Endodermal cell (in vitro differentiated cells): ENCODE results near the gene LYZL2. TPM values are rescaled to one million over a fixed set of nuclear protein-coding genes. Genes with fewer than 3 reads are reported as not detected.
"Not testable (repeated sequence)": the region's sequence is repeated elsewhere in the genome, so short reads cannot be mapped to it uniquely, and the experiment has no call there.

Experiments used
- DNase-seq: peaks from one replicate; pipeline ENCODE4 v3.0.0-alpha.2; 2017
- H3K27ac ChIP-seq: 2 replicates; pipeline ENCODE4 v1.5.1; 2013; ENCODE audit warnings: mild to moderate bottlenecking, low read depth, low read length, moderate library complexity
- H3K27me3 ChIP-seq: 2 replicates; pipeline ENCODE4 v1.6.1; 2013; ENCODE audit warnings: mild to moderate bottlenecking, low read length, moderate library complexity; ENCODE audit not compliant: insufficient read depth, control insufficient read depth, poor library complexity, severe bottlenecking
- H3K36me3 ChIP-seq: 2 replicates; pipeline ENCODE4 v1.7.0; 2013; ENCODE audit warnings: mild to moderate bottlenecking, low read length, moderate library complexity; ENCODE audit not compliant: control insufficient read depth, insufficient read depth
- H3K4me1 ChIP-seq: one replicate; pipeline ENCODE4 v1.7.0; 2013; ENCODE audit warnings: low read length; ENCODE audit not compliant: control insufficient read depth, insufficient read depth
- H3K4me3 ChIP-seq: 2 replicates; pipeline ENCODE4 v1.5.1; 2013; ENCODE audit warnings: mild to moderate bottlenecking, low read length, moderate library complexity
- H3K9ac ChIP-seq: 2 replicates; pipeline ENCODE4 v1.6.1; 2013; ENCODE audit warnings: mild to moderate bottlenecking, low read length, moderate library complexity; ENCODE audit not compliant: poor library complexity, severe bottlenecking; ENCODE audit errors: extremely low read depth
- H3K9me3 ChIP-seq: 2 replicates; pipeline ENCODE4 v1.6.1; 2013; ENCODE audit warnings: mild to moderate bottlenecking, low read length, moderate library complexity; ENCODE audit not compliant: control insufficient read depth
- H3K27ac Mint-ChIP-seq: 2 replicates; pipeline ENCODE4 v1.8.0; 2020; ENCODE audit warnings: mixed read lengths
- H3K27me3 Mint-ChIP-seq: 2 replicates; pipeline ENCODE4 v1.8.0; 2021; ENCODE audit warnings: mild to moderate bottlenecking, mixed read lengths; ENCODE audit not compliant: insufficient read depth
- H3K36me3 Mint-ChIP-seq: 2 replicates; pipeline ENCODE4 v1.8.0; 2020; ENCODE audit warnings: low read depth, mixed read lengths
- H3K4me1 Mint-ChIP-seq: 2 replicates; pipeline ENCODE4 v1.8.0; 2020; ENCODE audit warnings: mixed read lengths
- H3K4me3 Mint-ChIP-seq: 2 replicates; pipeline ENCODE4 v1.8.0; 2020; ENCODE audit warnings: mild to moderate bottlenecking, moderate library complexity, mixed read lengths
- H3K9me3 Mint-ChIP-seq: 2 replicates; pipeline ENCODE4 v1.8.0; 2020; ENCODE audit warnings: mild to moderate bottlenecking, mixed read lengths
- WGBS, 2 experiments: methylation state at CpG; one replicate each; pipeline versions ENCODE4 v1.1.5 to v1.1.7; 2013; ENCODE audit warnings: missing lambda C conversion rate in 2 of 2, mixed read lengths in 1 of 2; ENCODE audit not compliant: insufficient coverage in 1 of 2, insufficient read length in 1 of 2; 5-methylcytosine and 5-hydroxymethylcytosine counted together
- total RNA-seq, 2 donors: library from RNA; stranded (reverse); fragmentation: NEBNext Ultra II Directional in 1 of 2; extraction: Animal tissue kit (Norgen Biotek cat#: 25700) in 1 of 2; gene quantifications; 2 replicates in 1 of 2; 3 replicates in 1 of 2; pipeline ENCODE4 v1.2.1, GENCODE V29; 2021
- TF ChIP-seq, protein P1 (sequence below): fragments of 200-600 bp; sonication (generic); conservative IDR thresholded peaks from 2 replicates; pipeline ENCODE4 v1.5.0; 2021; ENCODE audit warnings: antibody characterized with exemption, mild to moderate bottlenecking

Gene LYZL2
- total RNA-seq, 2 donors from 2014 or later, result not detected

DNA sequence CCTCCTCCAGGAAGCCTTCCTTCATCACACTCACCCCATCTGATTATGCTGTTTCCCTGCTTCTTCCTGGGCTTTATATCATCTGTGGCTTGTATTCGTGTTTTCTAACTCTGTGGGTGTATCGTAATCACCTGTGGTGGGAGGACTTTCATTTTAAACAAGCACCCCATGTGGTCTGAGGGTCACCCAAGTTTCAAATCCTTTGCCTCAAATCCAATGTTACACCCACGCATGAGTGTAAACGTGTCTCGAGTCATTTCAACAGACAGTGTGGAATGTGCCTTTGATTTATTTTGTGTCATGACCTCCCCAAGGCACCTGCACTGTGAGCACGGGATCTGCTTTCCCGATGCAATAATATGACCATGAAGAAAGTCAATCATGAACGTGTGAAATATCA lies 17.5 kb upstream of the LYZL2 start:
- H3K27ac Mint-ChIP-seq, result no peak overlapping the region
- Histone ChIP-seq H3K27ac (no peak overlapping the region), H3K4me3 (no peak overlapping the region), H3K9ac (no peak overlapping the region), H3K36me3 (no peaks in the 10 kb centered on the region), H3K27me3 (no peaks in the 10 kb centered on the region), H3K4me1 (no peaks in the 10 kb centered on the region), H3K9me3 (no peaks in the 10 kb centered on the region)
- no peaks in the 10 kb centered on the region for H3K9me3 Mint-ChIP-seq
- no peaks in the 10 kb centered on the region for H3K36me3 Mint-ChIP-seq
- DNase-seq, result no peak
- H3K4me1 Mint-ChIP-seq, result peaks cover 4% of the 10 kb centered on the region
- TF ChIP-seq, protein P1, sequence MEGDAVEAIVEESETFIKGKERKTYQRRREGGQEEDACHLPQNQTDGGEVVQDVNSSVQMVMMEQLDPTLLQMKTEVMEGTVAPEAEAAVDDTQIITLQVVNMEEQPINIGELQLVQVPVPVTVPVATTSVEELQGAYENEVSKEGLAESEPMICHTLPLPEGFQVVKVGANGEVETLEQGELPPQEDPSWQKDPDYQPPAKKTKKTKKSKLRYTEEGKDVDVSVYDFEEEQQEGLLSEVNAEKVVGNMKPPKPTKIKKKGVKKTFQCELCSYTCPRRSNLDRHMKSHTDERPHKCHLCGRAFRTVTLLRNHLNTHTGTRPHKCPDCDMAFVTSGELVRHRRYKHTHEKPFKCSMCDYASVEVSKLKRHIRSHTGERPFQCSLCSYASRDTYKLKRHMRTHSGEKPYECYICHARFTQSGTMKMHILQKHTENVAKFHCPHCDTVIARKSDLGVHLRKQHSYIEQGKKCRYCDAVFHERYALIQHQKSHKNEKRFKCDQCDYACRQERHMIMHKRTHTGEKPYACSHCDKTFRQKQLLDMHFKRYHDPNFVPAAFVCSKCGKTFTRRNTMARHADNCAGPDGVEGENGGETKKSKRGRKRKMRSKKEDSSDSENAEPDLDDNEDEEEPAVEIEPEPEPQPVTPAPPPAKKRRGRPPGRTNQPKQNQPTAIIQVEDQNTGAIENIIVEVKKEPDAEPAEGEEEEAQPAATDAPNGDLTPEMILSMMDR, result no peak
- WGBS, 2 experiments, result 91 to 93% methylated on average over 8 of the region's 8 CpGs
- peaks cover 5% of the 10 kb centered on the region for H3K27me3 Mint-ChIP-seq
- no peak overlapping the region for H3K4me3 Mint-ChIP-seq

DNA sequence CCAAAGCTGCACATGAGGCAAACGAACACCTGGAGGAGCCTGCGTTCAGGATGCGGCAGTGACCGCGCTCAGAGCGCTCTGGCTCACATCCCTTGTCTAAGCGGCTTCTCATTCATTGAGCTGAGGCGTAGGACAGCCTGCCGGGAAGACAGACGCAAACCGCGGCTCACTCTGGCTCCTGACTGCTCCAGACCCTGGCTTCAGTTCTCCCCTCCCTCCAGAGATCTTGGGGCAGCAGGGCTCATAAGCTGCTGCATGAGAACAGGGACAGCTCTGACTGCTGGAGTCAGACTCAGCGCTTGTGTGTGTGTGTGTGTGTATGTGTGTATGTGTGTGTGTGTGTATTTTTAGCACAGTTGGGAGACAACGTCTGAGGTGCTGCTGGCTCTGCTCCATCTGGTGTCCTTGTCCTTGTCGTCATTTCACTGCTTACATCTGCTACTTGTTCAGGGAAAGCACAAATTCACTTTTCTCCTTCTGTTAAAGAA lies 15.8 kb upstream of the LYZL2 start:
- Mint-ChIP-seq H3K27me3 (peaks cover 5% of the 10 kb centered on the region), H3K4me3 (no peak overlapping the region), H3K4me1 (peaks cover 4% of the 10 kb centered on the region), H3K9me3 (no peaks in the 10 kb centered on the region), H3K27ac (no peak overlapping the region), H3K36me3 (no peaks in the 10 kb centered on the region)
- TF ChIP-seq, protein P1, result peak; percentile 28
- Histone ChIP-seq H3K9me3 (no peaks in the 10 kb centered on the region), H3K27ac (no peak overlapping the region), H3K4me3 (no peak overlapping the region), H3K36me3 (no peaks in the 10 kb centered on the region), H3K9ac (no peak overlapping the region), H3K27me3 (no peaks in the 10 kb centered on the region), H3K4me1 (no peaks in the 10 kb centered on the region)
- WGBS, 2 experiments, result 50 to 81% methylated on average over 2 to 15 of the region's 15 CpGs
- peak; percentile 64 for DNase-seq

DNA sequence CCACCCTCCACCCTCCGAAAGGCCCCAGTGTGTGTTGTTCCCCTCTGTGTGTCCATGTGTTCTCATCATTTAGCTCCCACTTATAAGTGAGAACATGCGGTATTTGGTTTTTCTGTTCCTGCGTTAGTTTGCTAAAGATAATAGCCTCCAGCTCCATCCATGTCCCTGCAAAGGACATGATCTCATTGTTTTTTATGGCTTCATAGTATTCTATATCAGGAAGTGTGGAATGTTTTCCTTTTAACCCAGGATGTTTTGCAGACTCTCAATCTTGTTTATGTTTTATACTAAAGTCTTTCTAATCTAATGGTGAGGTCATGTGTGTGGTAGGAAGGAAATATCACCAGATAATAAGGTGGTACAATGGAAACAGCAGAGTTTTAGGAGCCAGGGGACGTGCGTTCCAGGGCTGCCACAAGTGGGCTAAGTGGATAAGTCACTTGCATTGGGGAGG lies 14.9 kb upstream of the LYZL2 start:
- H3K27ac ChIP-seq, H3K9me3 Mint-ChIP-seq, H3K36me3 Mint-ChIP-seq, DNase-seq, H3K27me3 ChIP-seq, H3K4me3 ChIP-seq, H3K27me3 Mint-ChIP-seq, H3K27ac Mint-ChIP-seq, H3K4me1 Mint-ChIP-seq, H3K9ac ChIP-seq, H3K4me3 Mint-ChIP-seq, H3K4me1 ChIP-seq, H3K36me3 ChIP-seq, H3K9me3 ChIP-seq: not testable (repeated sequence)
- 90 to 96% methylated on average over 3 to 5 of the region's 5 CpGs for WGBS, 2 experiments

DNA sequence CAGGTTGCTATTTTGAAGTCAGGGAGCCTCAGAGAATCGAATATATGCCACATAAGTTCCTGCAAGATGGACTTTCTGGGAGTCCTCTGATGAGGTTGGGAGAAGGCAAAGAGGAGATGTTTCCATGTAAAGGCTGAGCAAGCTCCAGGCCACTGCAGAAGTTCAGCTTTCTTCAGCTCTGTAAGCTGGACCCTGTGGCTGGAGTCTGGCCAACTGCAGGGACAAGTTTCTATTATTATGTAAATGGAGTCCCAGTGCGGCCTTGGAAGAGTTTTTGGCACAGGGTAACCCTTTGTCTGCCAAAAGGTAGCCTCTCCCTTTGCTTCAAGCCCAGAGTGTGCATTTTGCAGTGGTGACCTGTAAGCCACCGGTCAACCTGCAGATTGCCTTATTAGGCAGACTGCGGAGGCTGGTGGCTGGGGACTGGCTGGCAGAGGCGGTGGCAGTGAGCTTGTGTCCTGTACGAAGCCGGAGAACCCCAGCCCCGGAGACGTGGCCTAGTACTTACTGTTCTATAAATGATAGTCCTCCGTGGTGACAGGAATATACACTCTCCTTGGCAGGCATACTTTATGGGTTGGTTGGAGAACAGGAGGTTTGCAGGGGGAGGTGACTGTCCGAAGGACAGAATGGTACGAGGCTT lies 14.1 kb upstream of the LYZL2 start:
- H3K27me3 ChIP-seq, H3K4me3 Mint-ChIP-seq, H3K27ac Mint-ChIP-seq, H3K4me1 ChIP-seq, H3K4me1 Mint-ChIP-seq, H3K9ac ChIP-seq, H3K36me3 ChIP-seq, DNase-seq, H3K36me3 Mint-ChIP-seq, H3K9me3 ChIP-seq, H3K27me3 Mint-ChIP-seq, H3K4me3 ChIP-seq, H3K9me3 Mint-ChIP-seq: not testable (repeated sequence)
- 65 to 75% methylated on average over 7 to 12 of the region's 12 CpGs for WGBS, 2 experiments
- H3K27ac ChIP-seq, result peak overlapping the region; percentile 53

DNA sequence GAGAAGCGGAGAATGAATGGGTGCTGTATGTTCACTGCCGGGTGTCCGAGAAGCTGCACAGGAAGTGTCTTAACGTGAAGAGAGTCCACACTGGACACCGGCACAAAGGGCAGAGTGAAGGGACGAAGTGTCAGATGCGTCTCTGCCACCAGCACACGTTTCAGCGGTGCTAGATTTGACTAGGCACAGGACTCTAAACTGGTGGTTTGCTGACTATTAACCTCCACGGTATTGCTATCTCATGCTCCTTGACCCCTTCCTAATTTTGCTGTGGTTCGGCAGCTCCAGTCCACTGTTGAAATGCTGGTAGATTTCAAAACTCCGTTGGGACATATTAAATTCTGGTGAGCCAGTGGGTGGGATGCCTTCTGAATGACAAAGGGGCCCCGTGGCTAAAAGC lies 13.3 kb upstream of the LYZL2 start:
- not testable (repeated sequence) for H3K27me3 Mint-ChIP-seq, H3K4me1 Mint-ChIP-seq, H3K9ac ChIP-seq, H3K27ac Mint-ChIP-seq, H3K36me3 Mint-ChIP-seq, H3K4me3 Mint-ChIP-seq, DNase-seq, H3K36me3 ChIP-seq, H3K4me1 ChIP-seq, H3K9me3 ChIP-seq, H3K27me3 ChIP-seq, H3K9me3 Mint-ChIP-seq, H3K4me3 ChIP-seq, H3K27ac ChIP-seq
- 86 to 100% methylated on average over 1 to 4 of the region's 13 CpGs for WGBS, 2 experiments
